WERI-Rb-1 (cell line): ENCODE measurements around the gene SPNS3.
A peak's percentile ranks its signal among the peaks of the same experiment; 100 is the strongest.

Experiments used
- DNase-seq: peaks from one replicate; pipeline ENCODE4 v3.0.0-alpha.2; 2020
- H3K27ac ChIP-seq: fragments of 250-450 bp; sonication (Bioruptor Pico); 2 replicates; pipeline ENCODE4 v1.5.1; 2020; ENCODE audit warnings: mild to moderate bottlenecking, moderate library complexity
- H3K27me3 ChIP-seq: fragments of 250-450 bp; sonication (Bioruptor Pico); 2 replicates; pipeline ENCODE4 v1.5.1; 2021; ENCODE audit warnings: mild to moderate bottlenecking, low read depth, moderate library complexity; ENCODE audit not compliant: insufficient read depth, severe bottlenecking
- H3K36me3 ChIP-seq: fragments of 250-450 bp; sonication (Bioruptor Pico); 2 replicates; pipeline ENCODE4 v1.5.1; 2020; ENCODE audit warnings: mild to moderate bottlenecking, moderate library complexity
- H3K4me3 ChIP-seq: 2 replicates; pipeline ENCODE4 v1.5.1; 2011; ENCODE audit warnings: low read depth, mild to moderate bottlenecking, control low read depth, low read length
- H3K9me3 ChIP-seq: fragments of 250-450 bp; sonication (Bioruptor Pico); 2 replicates; pipeline ENCODE4 v1.5.1; 2021; ENCODE audit warnings: mild to moderate bottlenecking, moderate library complexity; ENCODE audit not compliant: severe bottlenecking
- TF ChIP-seq, protein P1 (sequence below): IDR thresholded peaks from 2 replicates; pipeline ENCODE4 v1.5.1; 2011; ENCODE audit warnings: low read depth, mild to moderate bottlenecking, control low read depth, inconsistent platforms, low read length

Gene SPNS3

DNA sequence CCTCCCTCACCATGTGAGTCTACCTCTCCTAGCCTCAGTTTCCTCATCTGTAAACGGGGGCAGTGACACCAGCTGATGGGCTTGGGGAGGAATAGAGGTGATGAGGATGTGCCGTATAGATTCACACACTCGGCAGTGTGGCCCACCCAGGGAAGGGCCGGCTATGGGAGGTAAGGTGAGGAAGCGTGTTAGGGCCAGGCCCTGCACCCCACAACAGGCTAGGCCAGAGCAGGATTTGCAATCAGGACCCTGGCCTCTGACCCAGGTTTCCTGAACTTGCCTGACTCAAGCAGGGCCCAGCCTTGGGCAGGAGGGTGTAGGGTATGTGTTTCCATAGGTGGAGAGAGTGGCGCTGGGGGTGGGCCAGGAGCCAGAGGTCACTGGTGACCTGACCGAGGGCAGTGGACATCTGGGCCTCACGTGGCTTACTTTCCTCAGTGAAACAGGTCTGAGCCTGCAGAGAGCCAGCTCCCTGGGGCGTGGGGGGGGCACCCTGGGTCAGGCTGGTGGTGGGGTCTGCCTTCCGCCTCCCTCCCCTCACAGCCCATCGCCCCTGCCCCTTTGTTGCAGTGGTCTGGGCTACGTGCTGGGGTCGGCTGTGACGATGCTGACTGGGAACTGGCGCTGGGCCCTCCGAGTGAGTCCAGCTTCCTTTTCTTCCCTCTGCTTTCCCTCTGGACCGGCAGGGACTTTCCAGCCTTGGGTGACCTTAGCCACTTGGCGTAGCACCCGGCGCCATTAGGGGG is 12.8 kb downstream of the SPNS3 start:
- Histone ChIP-seq H3K27me3 (no peaks in the 10 kb centered on the region), H3K9me3 (no peaks in the 10 kb centered on the region), H3K36me3 (no peaks in the 10 kb centered on the region), H3K4me3 (no peak overlapping the region), H3K27ac (no peak overlapping the region)
- TF ChIP-seq, protein P1, sequence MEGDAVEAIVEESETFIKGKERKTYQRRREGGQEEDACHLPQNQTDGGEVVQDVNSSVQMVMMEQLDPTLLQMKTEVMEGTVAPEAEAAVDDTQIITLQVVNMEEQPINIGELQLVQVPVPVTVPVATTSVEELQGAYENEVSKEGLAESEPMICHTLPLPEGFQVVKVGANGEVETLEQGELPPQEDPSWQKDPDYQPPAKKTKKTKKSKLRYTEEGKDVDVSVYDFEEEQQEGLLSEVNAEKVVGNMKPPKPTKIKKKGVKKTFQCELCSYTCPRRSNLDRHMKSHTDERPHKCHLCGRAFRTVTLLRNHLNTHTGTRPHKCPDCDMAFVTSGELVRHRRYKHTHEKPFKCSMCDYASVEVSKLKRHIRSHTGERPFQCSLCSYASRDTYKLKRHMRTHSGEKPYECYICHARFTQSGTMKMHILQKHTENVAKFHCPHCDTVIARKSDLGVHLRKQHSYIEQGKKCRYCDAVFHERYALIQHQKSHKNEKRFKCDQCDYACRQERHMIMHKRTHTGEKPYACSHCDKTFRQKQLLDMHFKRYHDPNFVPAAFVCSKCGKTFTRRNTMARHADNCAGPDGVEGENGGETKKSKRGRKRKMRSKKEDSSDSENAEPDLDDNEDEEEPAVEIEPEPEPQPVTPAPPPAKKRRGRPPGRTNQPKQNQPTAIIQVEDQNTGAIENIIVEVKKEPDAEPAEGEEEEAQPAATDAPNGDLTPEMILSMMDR, result no peak
- no peak for DNase-seq

DNA sequence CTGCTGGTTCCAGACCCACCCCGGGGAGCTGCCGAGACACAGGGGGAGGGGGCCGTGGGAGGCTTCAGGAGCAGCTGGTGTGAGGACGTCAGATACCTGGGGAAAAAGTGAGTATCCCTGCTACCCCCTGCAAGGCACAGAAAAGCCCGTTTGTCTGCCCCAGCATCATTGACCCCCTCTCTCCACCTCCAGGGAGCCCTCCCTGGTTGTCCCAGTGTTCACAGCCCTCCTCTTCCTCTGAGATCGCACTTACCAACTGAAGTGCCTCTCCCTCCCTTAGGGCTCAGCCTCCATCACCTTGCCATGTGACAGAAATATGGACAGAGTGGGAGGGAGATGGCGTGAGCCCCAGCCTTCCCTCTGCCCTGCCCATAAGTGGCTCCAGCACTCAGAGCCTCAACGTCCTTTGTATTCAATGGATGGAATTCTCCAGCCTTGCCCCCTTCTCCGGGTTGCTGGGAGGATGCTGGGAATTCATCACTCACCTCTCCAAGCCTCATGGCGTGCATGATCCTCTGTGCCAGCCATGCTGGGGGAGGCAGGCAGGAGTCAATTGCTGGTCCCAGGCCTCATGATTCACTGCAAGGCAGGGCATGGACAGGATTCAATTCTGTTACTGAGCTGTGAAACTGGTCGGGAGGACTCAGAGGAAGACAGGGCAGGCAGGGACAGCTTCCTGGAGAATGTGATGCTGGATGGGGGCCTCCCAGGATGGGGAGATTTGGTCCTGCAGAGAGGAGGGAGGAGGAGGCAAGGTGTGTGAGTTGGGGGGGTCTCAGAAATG is 14.6 kb downstream of the SPNS3 start:
- no peak overlapping the region for H3K27ac ChIP-seq
- TF ChIP-seq, protein P1, result no peak
- H3K9me3 ChIP-seq, result no peaks in the 10 kb centered on the region
- DNase-seq, result peak; percentile 23
- H3K36me3 ChIP-seq, result no peaks in the 10 kb centered on the region
- H3K27me3 ChIP-seq, result no peaks in the 10 kb centered on the region
- H3K4me3 ChIP-seq, result no peak overlapping the region

DNA sequence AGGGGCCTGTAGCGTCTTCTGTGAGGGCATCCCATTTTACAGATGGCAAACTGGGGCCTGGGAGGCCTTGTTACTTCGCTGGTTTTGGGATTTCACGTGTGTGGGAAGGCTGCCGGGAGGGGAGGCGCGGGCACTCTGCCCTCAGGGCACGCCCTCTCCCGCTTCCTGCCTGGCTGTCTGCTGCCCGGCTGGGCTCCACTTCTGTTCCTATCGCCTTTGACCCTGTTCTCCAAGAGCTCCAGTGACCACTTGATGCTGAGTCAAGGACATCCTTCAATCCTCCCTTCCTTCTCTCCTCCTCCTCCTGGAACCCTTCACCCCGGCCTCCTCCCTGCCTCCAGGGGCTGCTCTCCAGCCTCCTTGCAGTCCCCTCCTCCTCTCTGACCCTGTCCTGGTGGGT is 16.0 kb downstream of the SPNS3 start:
- H3K27me3 ChIP-seq, result no peaks in the 10 kb centered on the region
- H3K4me3 ChIP-seq, result no peak overlapping the region
- TF ChIP-seq, protein P1, result no peak
- no peak for DNase-seq
- H3K9me3 ChIP-seq, result no peaks in the 10 kb centered on the region
- H3K27ac ChIP-seq, result no peak overlapping the region
- H3K36me3 ChIP-seq, result no peaks in the 10 kb centered on the region

DNA sequence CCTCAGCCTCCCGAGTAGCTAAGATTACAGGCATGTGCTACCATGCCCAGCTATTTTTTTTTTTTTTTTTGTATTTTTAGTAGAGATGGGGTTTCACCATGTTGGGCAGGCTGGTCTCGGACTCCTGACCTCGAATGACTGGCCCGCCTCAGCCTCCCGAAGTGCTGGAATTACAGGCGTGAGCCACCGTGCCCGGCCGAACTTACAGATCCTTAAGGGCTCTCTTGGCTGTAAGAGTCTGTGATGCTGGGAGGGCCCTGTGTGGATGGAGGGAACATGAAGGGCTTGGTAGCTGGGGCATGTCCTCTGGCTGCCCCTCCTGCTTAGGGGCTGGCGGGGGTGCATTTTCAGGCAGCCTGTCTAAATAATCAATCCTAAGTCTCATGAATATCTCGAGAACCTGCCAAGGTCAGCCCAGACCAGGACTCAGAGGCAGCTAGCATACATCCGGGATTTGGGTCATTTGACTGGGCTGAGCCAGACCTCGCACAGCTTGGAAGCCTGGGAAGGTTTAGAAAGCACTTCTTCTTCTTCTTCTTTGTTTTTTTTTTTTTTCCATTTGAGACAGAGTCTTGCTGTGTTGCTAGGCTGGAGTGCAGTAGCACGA is 17.1 kb downstream of the SPNS3 start:
- Histone ChIP-seq H3K9me3 (no peaks in the 10 kb centered on the region), H3K36me3 (no peaks in the 10 kb centered on the region), H3K27me3 (no peaks in the 10 kb centered on the region), H3K27ac (no peak overlapping the region), H3K4me3 (no peak overlapping the region)
- TF ChIP-seq, protein P1, result no peak
- DNase-seq, result no peak

DNA sequence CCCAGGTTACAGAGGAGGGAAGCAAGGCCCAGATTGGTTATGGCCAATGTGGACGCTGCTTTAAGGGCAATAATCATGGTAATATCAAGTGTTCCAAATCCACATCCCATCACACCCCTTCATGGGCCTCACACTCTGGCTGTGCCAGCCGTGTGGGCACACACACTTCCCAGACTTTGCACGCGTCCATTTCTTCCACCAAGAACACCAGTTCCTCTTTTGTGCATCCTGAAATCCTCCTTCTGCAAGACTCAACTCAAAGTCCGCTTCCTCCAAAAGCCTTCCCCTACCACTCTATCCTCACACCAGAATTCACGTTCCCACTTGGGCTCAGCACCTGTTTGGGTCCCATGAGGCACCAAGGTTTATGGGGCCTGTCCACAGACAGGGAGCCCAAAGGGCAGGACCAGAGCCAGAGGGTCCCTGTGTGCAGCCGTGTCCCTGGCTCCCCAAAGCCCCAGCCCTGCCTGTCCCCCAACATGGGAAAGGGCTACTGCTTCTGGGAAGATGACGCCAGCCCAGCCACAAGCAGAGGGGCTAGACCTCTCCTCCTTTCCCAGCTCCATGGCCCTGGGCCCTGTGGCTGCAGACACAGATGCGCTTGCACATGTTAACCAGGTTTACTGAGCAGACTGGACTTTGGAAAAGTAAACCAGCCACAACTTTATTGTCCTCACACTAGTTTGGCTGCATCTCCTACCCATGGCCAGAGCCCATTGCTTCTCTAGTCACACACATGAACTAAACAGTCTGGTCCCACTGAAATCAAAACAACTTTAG is 20.3 kb downstream of the SPNS3 start:
- Histone ChIP-seq H3K9me3 (no peaks in the 10 kb centered on the region), H3K27ac (no peak overlapping the region), H3K36me3 (no peaks in the 10 kb centered on the region), H3K4me3 (no peak overlapping the region), H3K27me3 (no peaks in the 10 kb centered on the region)
- TF ChIP-seq, protein P1, result no peak
- DNase-seq, result no peak
